NCI-H2196 (cell line): ENCODE data around the gene LRRC8C.
A peak's percentile ranks its signal among the peaks of the same experiment; 100 is the strongest.

Experiments
- DNase-seq: peaks from one replicate; lab custom pipeline; 2025; ENCODE audit not compliant: unreplicated experiment; lab: John Stamatoyannopoulos, UW

The LRRC8C gene

GRCh38 chr1:89633248-89633799, 404 bp downstream of the LRRC8C start:
- peak; percentile 57 for DNase-seq

- no peak for DNase-seq
Measured at GRCh38 chr1:89633800-89634625, 1.1 kb downstream of the LRRC8C start.

- DNase-seq: no peak
Measured at GRCh38 chr1:89635825-89636815, 3.2 kb downstream of the LRRC8C start.

GRCh38 chr1:89637496-89637895, 4.6 kb downstream of the LRRC8C start:
- no peak for DNase-seq

GRCh38 chr1:89640440-89640839, 7.5 kb downstream of the LRRC8C start:
- no peak for DNase-seq

GRCh38 chr1:89641781-89642180, 8.9 kb downstream of the LRRC8C start:
- DNase-seq: no peak

- no peak for DNase-seq
Measured at GRCh38 chr1:89643577-89643976, 10.7 kb downstream of the LRRC8C start.

- no peak for DNase-seq
Measured at GRCh38 chr1:89644119-89644814, 11.3 kb downstream of the LRRC8C start.

- no peak for DNase-seq
Measured at GRCh38 chr1:89646259-89646658, 13.3 kb downstream of the LRRC8C start.

GRCh38 chr1:89649783-89650182, 16.9 kb downstream of the LRRC8C start:
- no peak for DNase-seq

GRCh38 chr1:89652373-89652772, 19.5 kb downstream of the LRRC8C start:
- DNase-seq: no peak

GRCh38 chr1:89657886-89658285, 25.0 kb downstream of the LRRC8C start:
- no peak for DNase-seq

- no peak for DNase-seq
Measured at GRCh38 chr1:89659322-89660081, 26.6 kb downstream of the LRRC8C start.

GRCh38 chr1:89660224-89661061, 27.5 kb downstream of the LRRC8C start:
- DNase-seq: no peak

GRCh38 chr1:89665941-89666340, 33.0 kb downstream of the LRRC8C start:
- DNase-seq: no peak

GRCh38 chr1:89666640-89667039, 33.7 kb downstream of the LRRC8C start:
- DNase-seq: no peak

GRCh38 chr1:89667691-89668090, 34.8 kb downstream of the LRRC8C start:
- DNase-seq: no peak

GRCh38 chr1:89668961-89669360, 36.0 kb downstream of the LRRC8C start:
- no peak for DNase-seq

- no peak for DNase-seq
Measured at GRCh38 chr1:89669441-89669840, 36.5 kb downstream of the LRRC8C start.
